GM12878 (cell line): ENCODE data around the gene SMPX. TPM values are rescaled to one million over a fixed set of nuclear protein-coding genes. Genes with fewer than 3 reads are reported as not detected.

Source experiments
- ATAC-seq: fragments of 200-7000 bp; cut with Tn5 transposase; 3 replicates; pipeline ENCODE4 v1.9.1; 2020; ENCODE audit warnings: mild to moderate bottlenecking, moderate library complexity
- BruUV-seq: library from RNA; stranded (reverse); fragments of 400-500 nt; replicated peaks from 2 replicates; lab custom pipeline; 2021; lab: Mats Ljungman, UMichigan
- CTCF ChIA-PET: fragments of 300-600 bp; sonication (Branson Sonifier 250); formaldehyde crosslinking; extraction: SDS; loops from one replicate; lab custom pipeline; 2021; ENCODE audit warnings: inconsistent platforms; lab: Yijun Ruan, JAX
- POLR2A ChIA-PET: fragments of 350-600 bp; formaldehyde crosslinking; extraction: SDS; loops from one replicate; lab custom pipeline; 2021; ENCODE audit warnings: inconsistent platforms; lab: Charles Lee
- RAD21 ChIA-PET: fragments of 300-600 bp; sonication (Branson Sonifier 250); formaldehyde crosslinking; loops from one replicate; lab custom pipeline; 2023; ENCODE audit warnings: antibody characterized with exemption; ENCODE audit not compliant: unreplicated experiment; lab: Charles Lee
- SMC1A ChIA-PET: fragments of 300-600 bp; sonication (Branson Sonifier 250); formaldehyde crosslinking; loops from one replicate; lab custom pipeline; 2023; ENCODE audit not compliant: unreplicated experiment, uncharacterized antibody; lab: Charles Lee
- DNase-seq: peaks from one replicate; pipeline ENCODE4 v3.0.0-alpha.2; 2011; ENCODE audit warnings: low read depth, low spot score
- FAIRE-seq: peaks from 3 replicates; lab custom pipeline; 2011; peaks lifted over from hg19 to GRCh38; lab: Jason Lieb, UNC
- H2AFZ ChIP-seq: 2 replicates; pipeline ENCODE4 v1.6.0; 2011; ENCODE audit warnings: low read depth, low read length, control low read depth; ENCODE audit not compliant: control insufficient read depth
- H3K27ac ChIP-seq: 2 replicates; pipeline ENCODE4 v1.5.1; 2011; ENCODE audit warnings: control low read depth; ENCODE audit not compliant: control insufficient read depth, insufficient read depth
- H3K27me3 ChIP-seq, 2 experiments: replicated peaks in 1 of 2; 2 replicates each; pipeline versions ENCODE4 v1.6.0 to v1.6.1; 2011; ENCODE audit warnings: low read length in 1 of 2; ENCODE audit not compliant: control insufficient read depth in 2 of 2, insufficient read depth in 2 of 2
- H3K36me3 ChIP-seq, 2 experiments: 2 replicates each; pipeline ENCODE4 v1.5.1; 2011; ENCODE audit warnings: low read length in 1 of 2; ENCODE audit not compliant: control insufficient read depth in 2 of 2, insufficient read depth in 2 of 2
- H3K4me1 ChIP-seq: 2 replicates; pipeline ENCODE4 v1.6.1; 2011; ENCODE audit warnings: mild to moderate bottlenecking, low read length, moderate library complexity, mixed read lengths; ENCODE audit not compliant: control insufficient read depth, insufficient read depth
- H3K4me2 ChIP-seq: 2 replicates; pipeline ENCODE4 v1.6.0; 2011; ENCODE audit warnings: control low read depth; ENCODE audit not compliant: control insufficient read depth, insufficient read depth
- H3K4me3 ChIP-seq: fragments of 200-600 bp; sonication (generic); 2 replicates; pipeline ENCODE4 v1.5.1; 2016
- H3K79me2 ChIP-seq: 2 replicates; pipeline ENCODE4 v1.6.0; 2011; ENCODE audit warnings: low read length; ENCODE audit not compliant: control insufficient read depth, insufficient read depth
- H3K9ac ChIP-seq: 2 replicates; pipeline ENCODE4 v1.8.0; 2011; ENCODE audit warnings: low read length, control low read depth, mixed read lengths; ENCODE audit not compliant: control insufficient read depth, insufficient read depth
- H3K9me3 ChIP-seq: replicated peaks from 3 replicates; pipeline ENCODE4 v1.5.1; 2011; ENCODE audit warnings: mild to moderate bottlenecking, low read length; ENCODE audit not compliant: control insufficient read depth, insufficient read depth
- H4K20me1 ChIP-seq: 2 replicates; pipeline ENCODE4 v1.6.0; 2011; ENCODE audit not compliant: control insufficient read depth, insufficient read depth
- CHD4 ChIP-seq: fragments of 200-600 bp; sonication (generic); IDR thresholded peaks from 2 replicates; pipeline ENCODE4 v1.6.1; 2016; ENCODE audit warnings: mild to moderate bottlenecking
- DPF2 ChIP-seq: fragments of 450-650 bp; IDR thresholded peaks from 2 replicates; pipeline ENCODE4 v1.6.1; 2017; ENCODE audit warnings: mild to moderate bottlenecking
- EGR1 ChIP-seq, 2 experiments: IDR thresholded peaks; 1 replicate in 1 of 2; 2 replicates in 1 of 2; pipeline ENCODE4 v1.6.1; 2011 to 2012; ENCODE audit warnings: low read depth in 2 of 2, low read length in 2 of 2, borderline replicate concordance in 1 of 2, mild to moderate bottlenecking in 1 of 2, moderate library complexity in 1 of 2
- FOS ChIP-seq: IDR thresholded peaks from 3 replicates; pipeline ENCODE4 v1.6.1; 2011; ENCODE audit warnings: borderline replicate concordance; ENCODE audit not compliant: insufficient read length; ENCODE audit errors: extremely low read depth
- HDAC6 ChIP-seq: fragments of 200-600 bp; sonication (generic); IDR thresholded peaks from one replicate; pipeline ENCODE4 v1.8.0; 2017; ENCODE audit warnings: antibody characterized with exemption; ENCODE audit not compliant: unreplicated experiment
- JUND ChIP-seq: IDR thresholded peaks from 2 replicates; pipeline ENCODE4 v1.6.1; 2012; ENCODE audit warnings: low read depth, mild to moderate bottlenecking, low read length, improper control_type of control experiment, moderate library complexity
- KAT2A ChIP-seq: conservative IDR thresholded peaks from 2 replicates; pipeline ENCODE4 v1.6.1; 2011; ENCODE audit warnings: low read depth, low read length; ENCODE audit not compliant: control insufficient read depth
- MTA3 ChIP-seq: IDR thresholded peaks from 2 replicates; pipeline ENCODE4 v1.6.1; 2012; ENCODE audit warnings: low read length, inconsistent platforms, borderline replicate concordance
- NKRF ChIP-seq: fragments of 450-650 bp; conservative IDR thresholded peaks from 2 replicates; pipeline ENCODE4 v1.6.1; 2017; ENCODE audit warnings: mild to moderate bottlenecking, moderate library complexity
- RB1 ChIP-seq: fragments of 450-650 bp; formaldehyde crosslinking; IDR thresholded peaks from 2 replicates; pipeline ENCODE4 v1.6.1; 2017; ENCODE audit warnings: mild to moderate bottlenecking, borderline replicate concordance
- RBBP5 ChIP-seq: fragments of 200-600 bp; sonication (generic); conservative IDR thresholded peaks from 2 replicates; pipeline ENCODE4 v1.6.1; 2016
- ZNF687 ChIP-seq: fragments of 450-650 bp; IDR thresholded peaks from 2 replicates; pipeline ENCODE4 v1.6.1; 2017; ENCODE audit warnings: mild to moderate bottlenecking, moderate library complexity
- WGBS: methylation state at CpG from one replicate; pipeline ENCODE4 v1.1.6; 2016; ENCODE audit warnings: low lambda C conversion rate; ENCODE audit not compliant: insufficient replicate concordance, insufficient coverage; ENCODE audit errors: missing lambda C conversion rate; 5-methylcytosine and 5-hydroxymethylcytosine counted together
- in situ Hi-C: fragments of 300-500 bp; cut with MboI; formaldehyde crosslinking; loops from 9 replicates; pipeline ENCODE4 v1.14.3; 2018; ENCODE audit warnings: mixed read lengths
- intact Hi-C: fragments of 100-400 bp; cut with micrococcal nuclease; formaldehyde crosslinking; loops from one replicate; pipeline ENCODE4 v1.14.2; 2022; ENCODE audit not compliant: unreplicated experiment
- polyA plus RNA-seq, 11 experiments: library from polyadenylated mRNA; depleted of rRNA in 4 of 11; unstranded in 6 of 11; stranded (reverse) in 5 of 11; fragments of >200 nt; fragmentation: Nextera tagmentation in 4 of 11; fragmentation: Illumina TruSeq in 1 of 11; extraction: Ambion mirVana in 4 of 11; extraction: Trizol in 1 of 11; gene quantifications; 1 replicate in 1 of 11; 2 replicates in 10 of 11; pipeline versions ENCODE4 v1.2.1 to v1.2.3, GENCODE V29; 2011 to 2016; ENCODE audit warnings: inconsistent platforms in 2 of 11, missing spikeins in 2 of 11, low read depth in 1 of 11
- total RNA-seq, 4 experiments: library from RNA; depleted of rRNA in 3 of 4; stranded (reverse); fragments of >200 nt in 3 of 4; fragmentation: Illumina TruSeq in 1 of 4; extraction: Trizol in 1 of 4; gene quantifications; 2 replicates each; pipeline versions ENCODE4 v1.2.1 to v1.2.3, GENCODE V29; 2013 to 2021
- TF ChIP-seq, protein P1 (sequence below): IDR thresholded peaks from 2 replicates; pipeline ENCODE4 v1.6.1; 2012; ENCODE audit warnings: low read depth, low read length, improper control_type of control experiment
- TF ChIP-seq, protein P2 (sequence below): fragments of 450-650 bp; IDR thresholded peaks from 2 replicates; pipeline ENCODE4 v1.6.1; 2016; ENCODE audit warnings: mild to moderate bottlenecking, moderate library complexity, borderline replicate concordance

The SMPX gene
- total and polyA plus RNA-seq, 10 of the 15 experiments (the other 5 are each of a cell fraction or from before 2014, with no cell fraction given), result 0.08 to 0.09 TPM; not detected in 8

- CTCF ChIA-PET, result interaction anchor here (0.7 to 1.6 kb wide), 2 partner anchors 10 to 23 kb away, joined by 3 read pairs; no protein-coding TSS in a partner anchor
- no peaks in the 10 kb centered on the region for H3K4me1 ChIP-seq
- H3K36me3 ChIP-seq, result no peaks in the 10 kb centered on the region
- no peak overlapping the region for H3K27ac ChIP-seq
- no peak overlapping the region for H3K4me3 ChIP-seq
- H4K20me1 ChIP-seq, result no peaks in the 10 kb centered on the region
- in situ Hi-C loops (no loop called here), intact Hi-C loops (no loop called here)
- POLR2A ChIA-PET, result no interaction called here
- RAD21 ChIA-PET, result no interaction called here
- H3K27me3 ChIP-seq, result no peaks in the 10 kb centered on the region
- H3K79me2 ChIP-seq, result no peaks in the 10 kb centered on the region
- FAIRE-seq (no peak), ATAC-seq (no peak), DNase-seq (no peak)
- H2AFZ ChIP-seq, result no peak overlapping the region
- H3K9ac ChIP-seq, result no peak overlapping the region
- no peaks in the 10 kb centered on the region for H3K9me3 ChIP-seq
- no peak overlapping the region for H3K4me2 ChIP-seq
- 31% methylated on average over 4 of the region's 4 CpGs for WGBS
- SMC1A ChIA-PET, result no interaction called here
- no TSS peak for BruUV-seq
- TF ChIP-seq ZNF687, result no peak
- no peak for TF ChIP-seq RB1
- TF ChIP-seq EGR1 (IDR thresholded peaks at IDR 0.05; ENCODE audit: borderline replicate concordance in 1 of 2, low read depth in 2 of 2, low read length in 2 of 2), result no peak
- TF ChIP-seq DPF2, result no peak
- no peak for TF ChIP-seq RBBP5
- no peak for TF ChIP-seq JUND
- TF ChIP-seq HDAC6, result no peak
- no peak for TF ChIP-seq KAT2A
- TF ChIP-seq, protein P1, sequence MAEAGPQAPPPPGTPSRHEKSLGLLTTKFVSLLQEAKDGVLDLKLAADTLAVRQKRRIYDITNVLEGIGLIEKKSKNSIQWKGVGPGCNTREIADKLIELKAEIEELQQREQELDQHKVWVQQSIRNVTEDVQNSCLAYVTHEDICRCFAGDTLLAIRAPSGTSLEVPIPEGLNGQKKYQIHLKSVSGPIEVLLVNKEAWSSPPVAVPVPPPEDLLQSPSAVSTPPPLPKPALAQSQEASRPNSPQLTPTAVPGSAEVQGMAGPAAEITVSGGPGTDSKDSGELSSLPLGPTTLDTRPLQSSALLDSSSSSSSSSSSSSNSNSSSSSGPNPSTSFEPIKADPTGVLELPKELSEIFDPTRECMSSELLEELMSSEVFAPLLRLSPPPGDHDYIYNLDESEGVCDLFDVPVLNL, result no peak
- no peak for TF ChIP-seq FOS
- no peak for TF ChIP-seq CHD4
- no peak for TF ChIP-seq MTA3
- no peak for TF ChIP-seq NKRF
- TF ChIP-seq, protein P2, sequence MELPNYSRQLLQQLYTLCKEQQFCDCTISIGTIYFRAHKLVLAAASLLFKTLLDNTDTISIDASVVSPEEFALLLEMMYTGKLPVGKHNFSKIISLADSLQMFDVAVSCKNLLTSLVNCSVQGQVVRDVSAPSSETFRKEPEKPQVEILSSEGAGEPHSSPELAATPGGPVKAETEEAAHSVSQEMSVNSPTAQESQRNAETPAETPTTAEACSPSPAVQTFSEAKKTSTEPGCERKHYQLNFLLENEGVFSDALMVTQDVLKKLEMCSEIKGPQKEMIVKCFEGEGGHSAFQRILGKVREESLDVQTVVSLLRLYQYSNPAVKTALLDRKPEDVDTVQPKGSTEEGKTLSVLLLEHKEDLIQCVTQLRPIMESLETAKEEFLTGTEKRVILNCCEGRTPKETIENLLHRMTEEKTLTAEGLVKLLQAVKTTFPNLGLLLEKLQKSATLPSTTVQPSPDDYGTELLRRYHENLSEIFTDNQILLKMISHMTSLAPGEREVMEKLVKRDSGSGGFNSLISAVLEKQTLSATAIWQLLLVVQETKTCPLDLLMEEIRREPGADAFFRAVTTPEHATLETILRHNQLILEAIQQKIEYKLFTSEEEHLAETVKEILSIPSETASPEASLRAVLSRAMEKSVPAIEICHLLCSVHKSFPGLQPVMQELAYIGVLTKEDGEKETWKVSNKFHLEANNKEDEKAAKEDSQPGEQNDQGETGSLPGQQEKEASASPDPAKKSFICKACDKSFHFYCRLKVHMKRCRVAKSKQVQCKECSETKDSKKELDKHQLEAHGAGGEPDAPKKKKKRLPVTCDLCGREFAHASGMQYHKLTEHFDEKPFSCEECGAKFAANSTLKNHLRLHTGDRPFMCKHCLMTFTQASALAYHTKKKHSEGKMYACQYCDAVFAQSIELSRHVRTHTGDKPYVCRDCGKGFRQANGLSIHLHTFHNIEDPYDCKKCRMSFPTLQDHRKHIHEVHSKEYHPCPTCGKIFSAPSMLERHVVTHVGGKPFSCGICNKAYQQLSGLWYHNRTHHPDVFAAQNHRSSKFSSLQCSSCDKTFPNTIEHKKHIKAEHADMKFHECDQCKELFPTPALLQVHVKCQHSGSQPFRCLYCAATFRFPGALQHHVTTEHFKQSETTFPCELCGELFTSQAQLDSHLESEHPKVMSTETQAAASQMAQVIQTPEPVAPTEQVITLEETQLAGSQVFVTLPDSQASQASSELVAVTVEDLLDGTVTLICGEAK, result no peak
Observed at GRCh38 chrX:21702725-21703124, 55.2 kb downstream of the SMPX start.
